A549 treated with DMSO at 1 μM for 4 hours (cell line): ENCODE measurements around the gene ARID5A. TPM values are rescaled to one million over a fixed set of nuclear protein-coding genes. Genes with fewer than 3 reads are reported as not detected.

Experiments used
- total RNA-seq: library from RNA; stranded (reverse); fragments of 200-300 nt; extraction: Qiagen RNA extraction; gene quantifications from 5 replicates; pipeline ENCODE4 v1.2.3, GENCODE V29; 2022; ENCODE audit warnings: low read depth

Gene ARID5A, protein sequence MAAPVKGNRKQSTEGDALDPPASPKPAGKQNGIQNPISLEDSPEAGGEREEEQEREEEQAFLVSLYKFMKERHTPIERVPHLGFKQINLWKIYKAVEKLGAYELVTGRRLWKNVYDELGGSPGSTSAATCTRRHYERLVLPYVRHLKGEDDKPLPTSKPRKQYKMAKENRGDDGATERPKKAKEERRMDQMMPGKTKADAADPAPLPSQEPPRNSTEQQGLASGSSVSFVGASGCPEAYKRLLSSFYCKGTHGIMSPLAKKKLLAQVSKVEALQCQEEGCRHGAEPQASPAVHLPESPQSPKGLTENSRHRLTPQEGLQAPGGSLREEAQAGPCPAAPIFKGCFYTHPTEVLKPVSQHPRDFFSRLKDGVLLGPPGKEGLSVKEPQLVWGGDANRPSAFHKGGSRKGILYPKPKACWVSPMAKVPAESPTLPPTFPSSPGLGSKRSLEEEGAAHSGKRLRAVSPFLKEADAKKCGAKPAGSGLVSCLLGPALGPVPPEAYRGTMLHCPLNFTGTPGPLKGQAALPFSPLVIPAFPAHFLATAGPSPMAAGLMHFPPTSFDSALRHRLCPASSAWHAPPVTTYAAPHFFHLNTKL
- 8.4 to 11.8 TPM (median 10.0 TPM) in 5 replicates for total RNA-seq

GRCh38 chr2:96536445-96537065 lies at the start of gene ARID5A:
ARID5A (plus strand) TSS chr2:96536752; CDS start chr2:96536827, 75 bp downstream.

DNA sequence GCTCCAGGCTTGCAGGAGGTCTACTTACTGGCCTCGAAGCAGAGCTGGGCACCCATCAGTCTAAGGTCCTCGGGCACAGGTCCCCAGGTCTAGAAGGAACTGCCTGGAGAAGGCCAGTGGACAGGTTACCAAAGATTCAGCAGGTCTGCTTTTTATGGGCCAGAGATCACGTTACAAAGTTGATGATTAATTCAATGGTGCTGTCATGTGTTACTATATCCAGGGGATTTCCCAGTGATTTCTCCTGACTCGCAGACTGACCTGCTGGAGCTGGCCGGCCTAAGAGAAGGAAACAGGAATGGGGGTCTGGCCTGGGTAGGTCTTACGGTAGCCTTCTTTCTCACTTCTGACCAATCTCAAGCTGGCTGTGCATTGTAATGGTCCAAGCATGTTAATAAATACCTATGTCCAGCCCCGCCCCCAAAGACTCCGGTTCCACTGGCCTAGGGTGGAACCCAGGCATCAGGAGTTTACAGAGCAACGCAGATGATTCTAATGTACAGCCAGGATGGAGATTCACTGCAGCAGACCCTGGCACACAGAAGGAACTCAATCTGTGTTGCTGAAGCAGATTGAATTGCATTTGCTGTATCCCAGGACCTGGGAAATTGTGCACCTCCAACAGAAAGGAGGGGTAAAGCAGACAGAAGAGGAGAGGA lies 31.2 kb upstream of the ARID5A start, which contains the start of gene NEURL3:
Gene NEURL3, minus strand, starts transcription at position 127 of the 659 bp plus-strand sequence. Its CDS starts 71 bp downstream, at position 56.

Other genes with a start within 250 kb of the ARID5A start
- 121 to 138 TPM (median 132 TPM) in 5 replicates for gene SNRNP200, start 231.2 kb upstream of the ARID5A start, total RNA-seq
- gene ITPRIPL1, start 211.4 kb upstream of the ARID5A start, total RNA-seq, result not detected in 5 replicates
- 47.8 to 51.4 TPM (median 48.8 TPM) in 5 replicates for gene NCAPH, start 201.0 kb upstream of the ARID5A start, total RNA-seq
- gene NEURL3, start 31.4 kb upstream of the ARID5A start, total RNA-seq, result 1.5 to 3.0 TPM (median 1.7 TPM) in 5 replicates
- gene KANSL3, start 101.6 kb downstream of the ARID5A start, total RNA-seq, result 32.0 to 37.2 TPM (median 34.1 TPM) in 5 replicates
- gene FER1L5, start 106.0 kb downstream of the ARID5A start, total RNA-seq, result 0.02 TPM in 1 of 5 replicates, not detected in the others
- gene LMAN2L, start 203.3 kb downstream of the ARID5A start, total RNA-seq, result 19.8 to 26.3 TPM (median 25.3 TPM) in 5 replicates
- gene CNNM4, start 224.2 kb downstream of the ARID5A start, total RNA-seq, result 15.3 to 21.0 TPM (median 18.7 TPM) in 5 replicates